Peyer's patch (tissue), 4 donors: ENCODE measurements around the gene PGAP6.

Experiments
- POLR2A ChIP-seq, 2 donors: fragments of 450-650 bp; IDR thresholded peaks; one replicate each; pipeline ENCODE4 v1.5.1; 2017; ENCODE audit warnings: antibody characterized with exemption in 2 of 2, mild to moderate bottlenecking in 2 of 2, moderate library complexity in 2 of 2
- TF ChIP-seq, protein P1 (sequence below), 6 experiments: fragments of 450-650 bp in 4 of 6; fragments of 200-600 bp in 2 of 6; sonication (generic) in 1 of 6; IDR thresholded peaks; one replicate each; pipeline ENCODE4 v1.5.1; 2017 to 2019; ENCODE audit warnings: antibody characterized with exemption in 6 of 6, mild to moderate bottlenecking in 3 of 6, moderate library complexity in 1 of 6

DNA sequence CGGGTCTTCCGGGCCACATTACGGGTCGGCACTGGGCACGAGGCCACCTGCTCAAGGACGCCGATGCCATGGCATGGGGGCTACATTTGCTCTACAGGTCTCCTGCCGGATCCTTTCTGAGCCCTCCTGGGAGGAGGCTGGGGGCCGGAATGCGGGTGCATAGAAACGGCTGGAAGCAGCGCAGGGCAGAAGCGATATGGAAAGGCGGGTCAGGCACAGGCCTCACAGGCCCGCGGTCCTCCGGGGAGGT is 57.7 kb downstream of the PGAP6 start:
- TF ChIP-seq, protein P1, sequence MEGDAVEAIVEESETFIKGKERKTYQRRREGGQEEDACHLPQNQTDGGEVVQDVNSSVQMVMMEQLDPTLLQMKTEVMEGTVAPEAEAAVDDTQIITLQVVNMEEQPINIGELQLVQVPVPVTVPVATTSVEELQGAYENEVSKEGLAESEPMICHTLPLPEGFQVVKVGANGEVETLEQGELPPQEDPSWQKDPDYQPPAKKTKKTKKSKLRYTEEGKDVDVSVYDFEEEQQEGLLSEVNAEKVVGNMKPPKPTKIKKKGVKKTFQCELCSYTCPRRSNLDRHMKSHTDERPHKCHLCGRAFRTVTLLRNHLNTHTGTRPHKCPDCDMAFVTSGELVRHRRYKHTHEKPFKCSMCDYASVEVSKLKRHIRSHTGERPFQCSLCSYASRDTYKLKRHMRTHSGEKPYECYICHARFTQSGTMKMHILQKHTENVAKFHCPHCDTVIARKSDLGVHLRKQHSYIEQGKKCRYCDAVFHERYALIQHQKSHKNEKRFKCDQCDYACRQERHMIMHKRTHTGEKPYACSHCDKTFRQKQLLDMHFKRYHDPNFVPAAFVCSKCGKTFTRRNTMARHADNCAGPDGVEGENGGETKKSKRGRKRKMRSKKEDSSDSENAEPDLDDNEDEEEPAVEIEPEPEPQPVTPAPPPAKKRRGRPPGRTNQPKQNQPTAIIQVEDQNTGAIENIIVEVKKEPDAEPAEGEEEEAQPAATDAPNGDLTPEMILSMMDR (IDR thresholded peaks at IDR 0.05): no peak
- no peak for TF ChIP-seq POLR2A (IDR thresholded peaks at IDR 0.05)
